ENCODE results near the gene SLC2A8. TPM values are rescaled to one million over a fixed set of nuclear protein-coding genes. Genes with fewer than 3 reads are reported as not detected.

Gene SLC2A8
- total RNA-seq, 1 donor from 2014 or later = 36.0 TPM

GRCh38 chr9:127369428-127369827, 27.5 kb upstream of the SLC2A8 start:
- no peaks in the 10 kb centered on the region for H3K27me3 Mint-ChIP-seq (ENCODE audit: low read depth)
- peak in 1 of 2 experiments; percentile 30 for DNase-seq (ENCODE audit: low spot score in 2 of 2, unreplicated experiment in 2 of 2)
- H3K9me3 Mint-ChIP-seq = no peaks in the 10 kb centered on the region
- TF ChIP-seq CTCF (IDR thresholded peaks at IDR 0.05; ENCODE audit: unreplicated experiment) = no peak
- H3K4me1 Mint-ChIP-seq = peaks cover 4% of the 10 kb centered on the region
- no peak overlapping the region for H3K4me3 Mint-ChIP-seq
- H3K36me3 Mint-ChIP-seq = peaks cover 9% of the 10 kb centered on the region
- H3K27ac Mint-ChIP-seq = no peak overlapping the region

- H3K27ac Mint-ChIP-seq = no peak overlapping the region
- no peaks in the 10 kb centered on the region for H3K27me3 Mint-ChIP-seq (ENCODE audit: low read depth)
- H3K4me3 Mint-ChIP-seq = no peak overlapping the region
- H3K4me1 Mint-ChIP-seq = peaks cover 4% of the 10 kb centered on the region
- peak in 1 of 2 experiments; percentile 28 for DNase-seq (ENCODE audit: low spot score in 2 of 2, unreplicated experiment in 2 of 2)
- H3K9me3 Mint-ChIP-seq = no peaks in the 10 kb centered on the region
- peaks cover 6% of the 10 kb centered on the region for H3K36me3 Mint-ChIP-seq
- TF ChIP-seq CTCF (IDR thresholded peaks at IDR 0.05; ENCODE audit: unreplicated experiment) = no peak
Measured at GRCh38 chr9:127370147-127370579, 26.8 kb upstream of the SLC2A8 start.

- Mint-ChIP-seq H3K36me3 (peaks cover 6% of the 10 kb centered on the region), H3K4me1 (peaks cover 4% of the 10 kb centered on the region), H3K9me3 (no peaks in the 10 kb centered on the region), H3K27me3 (ENCODE audit: low read depth) (no peaks in the 10 kb centered on the region), H3K27ac (no peak overlapping the region), H3K4me3 (no peak overlapping the region)
- DNase-seq (ENCODE audit: low spot score in 2 of 2, unreplicated experiment in 2 of 2) = peak in 1 of 2 experiments; percentile 27
- no peak for TF ChIP-seq CTCF (IDR thresholded peaks at IDR 0.05; ENCODE audit: unreplicated experiment)
Measured at GRCh38 chr9:127370672-127371648, 26.0 kb upstream of the SLC2A8 start.

- H3K27me3 Mint-ChIP-seq (ENCODE audit: low read depth) = no peaks in the 10 kb centered on the region
- TF ChIP-seq CTCF (IDR thresholded peaks at IDR 0.05; ENCODE audit: unreplicated experiment) = no peak
- peaks cover 9% of the 10 kb centered on the region for H3K36me3 Mint-ChIP-seq
- H3K4me3 Mint-ChIP-seq = no peak overlapping the region
- peak in 1 of 2 experiments; percentile 0 for DNase-seq (ENCODE audit: low spot score in 2 of 2, unreplicated experiment in 2 of 2)
- H3K9me3 Mint-ChIP-seq = peaks cover 12% of the 10 kb centered on the region
- H3K4me1 Mint-ChIP-seq = peaks cover 14% of the 10 kb centered on the region
- no peak overlapping the region for H3K27ac Mint-ChIP-seq
Measured at GRCh38 chr9:127380479-127380878, 16.5 kb upstream of the SLC2A8 start.

- H3K4me1 Mint-ChIP-seq = peaks cover 24% of the 10 kb centered on the region
- no peak overlapping the region for H3K4me3 Mint-ChIP-seq
- H3K9me3 Mint-ChIP-seq = peaks cover 12% of the 10 kb centered on the region
- H3K36me3 Mint-ChIP-seq = peaks cover 9% of the 10 kb centered on the region
- DNase-seq (ENCODE audit: low spot score in 2 of 2, unreplicated experiment in 2 of 2) = peak in 1 of 2 experiments; percentile 0
- H3K27me3 Mint-ChIP-seq (ENCODE audit: low read depth) = peaks cover 2% of the 10 kb centered on the region
- TF ChIP-seq CTCF (IDR thresholded peaks at IDR 0.05; ENCODE audit: unreplicated experiment) = no peak
- no peak overlapping the region for H3K27ac Mint-ChIP-seq
Measured at GRCh38 chr9:127382541-127382940, 14.4 kb upstream of the SLC2A8 start.

All from mesothelial cell of epicardium (in vitro differentiated cells).